A549 (cell line): Measurements from ENCODE around the gene DCTN3.

ENCODE experiments used
- CBX8 ChIP-seq: fragments of 200-600 bp; sonication (generic); IDR thresholded peaks from 2 replicates; pipeline ENCODE4 v1.6.1; 2016
- CTCF ChIP-seq: fragments of >200 bp; sonication (Bioruptor Twin); formaldehyde crosslinking; IDR thresholded peaks from 3 replicates; pipeline ENCODE4 v1.5.1; 2016
- EHMT2 ChIP-seq: fragments of 200-600 bp; sonication (generic); IDR thresholded peaks from 2 replicates; pipeline ENCODE4 v1.6.1; 2016; ENCODE audit warnings: antibody characterized with exemption, low read depth, mild to moderate bottlenecking, moderate library complexity
- ELK1 ChIP-seq: fragments of 150-350 bp; IDR thresholded peaks from 2 replicates; pipeline ENCODE4 v1.6.1; 2014; ENCODE audit warnings: low read depth, mild to moderate bottlenecking, low read length
- EP300 ChIP-seq, 2 experiments: fragments of >200 bp; sonication (Bioruptor Twin); formaldehyde crosslinking; IDR thresholded peaks; 2 replicates in 1 of 2; 3 replicates in 1 of 2; pipeline ENCODE4 v1.6.1; 2016 to 2017
- FOSL2 ChIP-seq, 2 experiments: fragments of 450-650 bp in 1 of 2; fragments of >200 bp in 1 of 2; sonication (Bioruptor Twin) in 1 of 2; formaldehyde crosslinking; IDR thresholded peaks; 2 replicates each; pipeline versions ENCODE4 v1.5.0 to v1.6.1; 2016 to 2020; ENCODE audit warnings: mild to moderate bottlenecking in 1 of 2, moderate library complexity in 1 of 2
- HOXA7 ChIP-seq: fragments of 250-450 bp; sonication (Bioruptor Pico); IDR thresholded peaks from 2 replicates; pipeline ENCODE4 v1.5.0; 2020; ENCODE audit warnings: mild to moderate bottlenecking, moderate library complexity
- MYC ChIP-seq: IDR thresholded peaks from 2 replicates; pipeline ENCODE4 v1.6.1; 2012; ENCODE audit warnings: mild to moderate bottlenecking, inconsistent platforms, low read length, improper control_type of control experiment, borderline replicate concordance
- PBX3 ChIP-seq: IDR thresholded peaks from 2 replicates; pipeline ENCODE4 v1.6.1; 2012
- POLR2A ChIP-seq: IDR thresholded peaks from 2 replicates; pipeline ENCODE4 v1.6.1; 2012; ENCODE audit warnings: mild to moderate bottlenecking, low read length
- RAD21 ChIP-seq, 2 experiments: fragments of >200 bp in 1 of 2; sonication (Bioruptor Twin) in 1 of 2; formaldehyde crosslinking in 1 of 2; IDR thresholded peaks in 1 of 2; conservative IDR thresholded peaks in 1 of 2; 2 replicates in 1 of 2; 3 replicates in 1 of 2; pipeline ENCODE4 v1.6.1; 2012 to 2018; ENCODE audit warnings: inconsistent platforms in 1 of 2
- SMC3 ChIP-seq: fragments of >200 bp; sonication (Bioruptor Twin); formaldehyde crosslinking; IDR thresholded peaks from 3 replicates; pipeline ENCODE4 v1.6.1; 2018; ENCODE audit warnings: inconsistent platforms
- ZFP36 ChIP-seq: fragments of 450-650 bp; IDR thresholded peaks from 2 replicates; pipeline ENCODE4 v1.6.1; 2014; ENCODE audit warnings: borderline replicate concordance; ENCODE audit not compliant: partially characterized antibody

DNA sequence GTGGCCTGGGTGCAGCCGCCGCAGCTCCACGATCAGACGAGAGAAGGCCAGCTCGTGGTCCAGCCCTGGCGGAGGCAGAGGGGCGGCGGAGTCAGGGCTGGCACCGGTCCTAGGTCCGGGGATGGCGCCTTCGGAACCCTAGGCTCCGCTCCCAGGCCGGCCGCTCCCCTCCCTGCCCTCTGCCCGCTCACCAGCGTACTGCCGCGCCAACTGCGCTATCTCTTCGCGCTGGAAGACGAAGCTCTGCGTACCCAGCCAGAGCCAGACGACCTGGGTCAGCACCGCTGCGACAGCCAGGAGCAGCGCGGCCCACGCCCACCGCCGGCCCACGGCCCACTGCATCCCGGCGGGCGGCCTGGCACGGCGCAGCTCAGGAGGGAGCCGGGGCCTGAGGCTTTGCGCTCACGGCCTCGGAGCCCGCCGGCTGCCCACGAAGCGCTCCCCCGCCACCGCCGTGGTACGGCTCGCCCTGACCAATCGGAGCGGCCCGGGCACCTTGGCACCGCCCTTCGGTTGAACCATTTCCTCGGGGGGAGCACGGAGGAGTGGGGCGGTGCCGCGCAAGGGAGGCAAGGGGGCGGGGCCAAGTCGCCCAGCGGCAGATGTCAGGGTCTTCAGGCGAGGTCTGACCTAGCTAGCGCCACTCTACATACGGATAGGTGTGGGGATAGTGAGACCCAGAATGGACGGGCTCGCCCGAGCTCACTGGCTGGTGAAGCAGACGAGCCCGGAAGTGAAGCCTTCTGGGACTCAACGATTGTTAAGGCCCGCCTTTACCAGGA, 17.3 kb upstream of the DCTN3 start, which contains the start of gene SIGMAR1:
- TF ChIP-seq CTCF (no peak), POLR2A (peak; percentile 89), EHMT2 (no peak), MYC (0 out of 2 replicates have a peak, but pooled peaks have one; percentile 65), CBX8 (no peak), ZFP36 (no peak), RAD21 (conservative IDR thresholded peaks at IDR 0.05 in 1 of 2, IDR thresholded peaks at IDR 0.05 in 1 of 2) (no peak), HOXA7 (CRISPR knock-in tag) (no peak), ELK1 (no peak), PBX3 (0 out of 2 replicates have a peak, but pooled peaks have one; percentile 29), SMC3 (no peak), EP300 (IDR thresholded peaks at IDR 0.05) (no peak), FOSL2 (IDR thresholded peaks at IDR 0.05) (no peak), FOSL2 (CRISPR knock-in tag; IDR thresholded peaks at IDR 0.05) (no peak)
